H1 (cell line): Measurements from ENCODE around the gene RGS6. TPM values are rescaled to one million over a fixed set of nuclear protein-coding genes. Genes with fewer than 3 reads are reported as not detected.

Source experiments
- CTCF ChIA-PET: fragments of 300-600 bp; sonication (Branson Sonifier 250); formaldehyde crosslinking; loops from one replicate; lab custom pipeline; 2021; ENCODE audit not compliant: partially characterized antibody; lab: Charles Lee
- POLR2A ChIA-PET: fragments of 300-600 bp; sonication (Branson Sonifier 250); formaldehyde crosslinking; loops from one replicate; lab custom pipeline; 2021; ENCODE audit warnings: inconsistent platforms; ENCODE audit not compliant: partially characterized antibody; lab: Charles Lee
- DNase-seq, 2 experiments: peaks; one replicate each; pipeline versions ENCODE4 v3.0.0 to v3.0.0-alpha.2; 2010 to 2022; ENCODE audit warnings: low spot score in 2 of 2, low read depth in 1 of 2, mixed read lengths in 1 of 2
- FAIRE-seq: peaks from 2 replicates; lab custom pipeline; 2011; peaks lifted over from hg19 to GRCh38; lab: Jason Lieb, UNC
- H2AFZ ChIP-seq: 2 replicates; pipeline ENCODE4 v1.8.1; 2012; ENCODE audit warnings: low read length, inconsistent platforms
- H2AK5ac ChIP-seq: 2 replicates; pipeline ENCODE4 v1.6.1; 2013; ENCODE audit warnings: low read depth, low read length
- H2BK120ac ChIP-seq: replicated peaks from 2 replicates; pipeline ENCODE3; 2013; ENCODE audit warnings: low read depth, low read length, inconsistent platforms
- H2BK12ac ChIP-seq: 2 replicates; pipeline ENCODE4 v1.6.1; 2013; ENCODE audit warnings: low read depth, low read length
- H2BK15ac ChIP-seq: 2 replicates; pipeline ENCODE4 v1.6.1; 2013; ENCODE audit warnings: low read length
- H2BK20ac ChIP-seq: 2 replicates; pipeline ENCODE4 v1.6.1; 2013; ENCODE audit warnings: low read length
- H2BK5ac ChIP-seq: 2 replicates; pipeline ENCODE4 v1.6.1; 2013; ENCODE audit warnings: low read depth, low read length
- H3K14ac ChIP-seq: 2 replicates; pipeline ENCODE4 v1.6.1; 2013; ENCODE audit warnings: inconsistent platforms; ENCODE audit not compliant: insufficient read length
- H3K18ac ChIP-seq: 2 replicates; pipeline ENCODE4 v1.6.1; 2013; ENCODE audit warnings: low read length; ENCODE audit errors: extremely low read depth
- H3K23ac ChIP-seq: 2 replicates; pipeline ENCODE4 v1.6.1; 2013; ENCODE audit warnings: inconsistent platforms; ENCODE audit not compliant: insufficient read length
- H3K23me2 ChIP-seq: 2 replicates; pipeline ENCODE4 v1.6.1; 2013; ENCODE audit warnings: low read depth, low read length
- H3K27ac ChIP-seq: 2 replicates; pipeline ENCODE4 v1.6.1; 2011; ENCODE audit warnings: low read depth, low read length, inconsistent platforms
- H3K27me3 ChIP-seq, 4 experiments: replicated peaks in 1 of 4; 1 replicate in 1 of 4; 2 replicates in 3 of 4; pipeline versions ENCODE4 v1.6.1 to v1.8.1; 2011 to 2013; ENCODE audit warnings: low read length in 3 of 4, mild to moderate bottlenecking in 3 of 4, inconsistent platforms in 2 of 4, mixed read lengths in 2 of 4, moderate library complexity in 1 of 4; ENCODE audit not compliant: control insufficient read depth in 3 of 4, insufficient read depth in 3 of 4; ENCODE audit errors: extremely low read depth in 1 of 4
- H3K36me3 ChIP-seq, 4 experiments: 2 replicates each; pipeline versions ENCODE4 v1.6.1 to v1.8.1; 2011 to 2013; ENCODE audit warnings: mild to moderate bottlenecking in 4 of 4, low read length in 3 of 4, moderate library complexity in 2 of 4, control low read depth in 1 of 4, inconsistent platforms in 1 of 4; ENCODE audit not compliant: insufficient read depth in 4 of 4, control insufficient read depth in 2 of 4
- H3K4ac ChIP-seq: replicated peaks from 2 replicates; pipeline ENCODE3; 2013; ENCODE audit warnings: low read length, low read depth, mixed read lengths, inconsistent platforms; ENCODE audit not compliant: insufficient read length
- H3K4me1 ChIP-seq, 4 experiments: replicated peaks in 1 of 4; 1 replicate in 1 of 4; 2 replicates in 3 of 4; pipeline versions ENCODE4 v1.6.1 to v1.8.1; 2011 to 2013; ENCODE audit warnings: low read length in 3 of 4, inconsistent platforms in 2 of 4, mixed read lengths in 1 of 4; ENCODE audit not compliant: insufficient read depth in 4 of 4, control insufficient read depth in 3 of 4
- H3K4me2 ChIP-seq, 2 experiments: 2 replicates each; pipeline versions ENCODE4 v1.6.1 to v1.8.1; 2011 to 2013; ENCODE audit warnings: low read depth in 2 of 2, low read length in 2 of 2, control low read depth in 1 of 2, inconsistent platforms in 1 of 2, mild to moderate bottlenecking in 1 of 2; ENCODE audit not compliant: insufficient read depth in 1 of 2
- H3K4me3 ChIP-seq, 4 experiments: fragments of 200-600, 300-600 bp in 1 of 4; sonication (generic), shearing (Covaris generic), sonication (Bioruptor Twin) in 1 of 4; 2 replicates each; pipeline versions ENCODE4 v1.5.1 to v1.8.1; 2011 to 2016; ENCODE audit warnings: low read length in 4 of 4, low read depth in 3 of 4, control low read depth in 2 of 4, inconsistent platforms in 2 of 4, mild to moderate bottlenecking in 2 of 4, mixed read lengths in 1 of 4, moderate library complexity in 1 of 4; ENCODE audit not compliant: insufficient read depth in 2 of 4; ENCODE audit errors: extremely low read depth in 1 of 4
- H3K56ac ChIP-seq: replicated peaks from 2 replicates; pipeline ENCODE3; 2013; ENCODE audit warnings: low read depth, mild to moderate bottlenecking, mixed read lengths, low read length, inconsistent platforms; ENCODE audit not compliant: insufficient read length
- H3K79me1 ChIP-seq: 2 replicates; pipeline ENCODE4 v1.6.1; 2013; ENCODE audit warnings: low read depth, low read length, control low read depth
- H3K79me2 ChIP-seq, 2 experiments: 2 replicates each; pipeline versions ENCODE4 v1.6.1 to v1.8.1; 2012 to 2013; ENCODE audit warnings: low read length in 2 of 2, mild to moderate bottlenecking in 2 of 2, inconsistent platforms in 1 of 2; ENCODE audit not compliant: insufficient read depth in 2 of 2, control insufficient read depth in 1 of 2
- H3K9ac ChIP-seq, 4 experiments: replicated peaks in 1 of 4; 1 replicate in 1 of 4; 2 replicates in 3 of 4; pipeline versions ENCODE4 v1.6.1 to v1.8.1; 2011 to 2013; ENCODE audit warnings: low read depth in 3 of 4, low read length in 3 of 4, control low read depth in 2 of 4, mild to moderate bottlenecking in 2 of 4, moderate library complexity in 2 of 4, inconsistent platforms in 1 of 4; ENCODE audit errors: extremely low read depth in 1 of 4
- H3K9me3 ChIP-seq, 2 experiments: 2 replicates each; pipeline versions ENCODE4 v1.6.1 to v1.8.1; 2012 to 2013; ENCODE audit warnings: mild to moderate bottlenecking in 2 of 2, moderate library complexity in 2 of 2, control low read depth in 1 of 2, inconsistent platforms in 1 of 2, low read depth in 1 of 2, low read length in 1 of 2, mixed read lengths in 1 of 2; ENCODE audit not compliant: insufficient read depth in 2 of 2
- H4K20me1 ChIP-seq, 2 experiments: replicated peaks in 1 of 2; 2 replicates each; pipeline versions ENCODE3 to v1.8.1; 2011 to 2013; ENCODE audit warnings: inconsistent platforms in 2 of 2, low read length in 2 of 2, mild to moderate bottlenecking in 1 of 2; ENCODE audit not compliant: insufficient read depth in 2 of 2, control insufficient read depth in 1 of 2
- H4K5ac ChIP-seq: 2 replicates; pipeline ENCODE4 v1.6.1; 2013; ENCODE audit warnings: low read length, low read depth, mixed read lengths, inconsistent platforms; ENCODE audit not compliant: insufficient read length
- H4K8ac ChIP-seq: 2 replicates; pipeline ENCODE4 v1.8.0; 2013; ENCODE audit warnings: mild to moderate bottlenecking, moderate library complexity, low read length, inconsistent platforms; ENCODE audit not compliant: insufficient read depth; ENCODE audit errors: extremely low read depth
- H4K91ac ChIP-seq: replicated peaks from 2 replicates; pipeline ENCODE3; 2013; ENCODE audit warnings: low read length, mixed read lengths, inconsistent platforms; ENCODE audit not compliant: insufficient read length
- ASH2L ChIP-seq: fragments of 200-600, 300-600 bp; sonication (generic); IDR thresholded peaks from one replicate; pipeline ENCODE4 v1.7.1; 2017; ENCODE audit warnings: low read length
- CBX8 ChIP-seq: fragments of 300-800, 300-1000 bp; sonication (generic); IDR thresholded peaks from 2 replicates; pipeline ENCODE4 v1.7.1; 2016; ENCODE audit warnings: low read depth, low read length, borderline replicate concordance
- KDM5A ChIP-seq: fragments of 200-600 bp; IDR thresholded peaks from 2 replicates; pipeline ENCODE4 v1.7.1; 2012; ENCODE audit warnings: mild to moderate bottlenecking, low read length, inconsistent platforms, mixed read lengths
- RBBP5 ChIP-seq: IDR thresholded peaks from 2 replicates; pipeline ENCODE4 v1.7.1; 2012; ENCODE audit warnings: low read depth, mild to moderate bottlenecking, inconsistent platforms, low read length, moderate library complexity, borderline replicate concordance
- SIN3A ChIP-seq, 2 experiments: IDR thresholded peaks in 1 of 2; conservative IDR thresholded peaks in 1 of 2; 2 replicates each; pipeline ENCODE4 v1.6.1; 2011 to 2012; ENCODE audit warnings: low read length in 2 of 2, improper control_type of control experiment in 1 of 2, low read depth in 1 of 2, mild to moderate bottlenecking in 1 of 2
- SP1 ChIP-seq: IDR thresholded peaks from 2 replicates; pipeline ENCODE4 v1.6.1; 2011; ENCODE audit warnings: low read depth, low read length
- SRF ChIP-seq: IDR thresholded peaks from 2 replicates; pipeline ENCODE4 v1.6.1; 2011; ENCODE audit warnings: mild to moderate bottlenecking, low read depth, low read length, moderate library complexity
- TAF1 ChIP-seq: IDR thresholded peaks from 2 replicates; pipeline ENCODE4 v1.6.1; 2011; ENCODE audit warnings: mild to moderate bottlenecking, low read depth, low read length
- WGBS, 2 experiments: shearing (Covaris generic) in 1 of 2; methylation state at CpG; one replicate each; pipeline versions ENCODE4 v1.1.6 to v1.1.7; 2013 to 2015; ENCODE audit warnings: low lambda C conversion rate in 2 of 2, mixed read lengths in 2 of 2, inconsistent platforms in 1 of 2, low coverage in 1 of 2, missing lambda C conversion rate in 1 of 2; ENCODE audit not compliant: insufficient replicate concordance in 2 of 2, insufficient coverage in 1 of 2, insufficient read length in 1 of 2; ENCODE audit errors: extremely low coverage in 1 of 2, missing lambda C conversion rate in 1 of 2; 5-methylcytosine and 5-hydroxymethylcytosine counted together
- polyA plus RNA-seq, 7 experiments: library from polyadenylated mRNA; depleted of rRNA in 3 of 7; stranded (reverse) in 5 of 7; unstranded in 2 of 7; fragments of >200 nt in 5 of 7; fragments of 200-250 nt in 2 of 7; gene quantifications; 1 replicate in 5 of 7; 2 replicates in 1 of 7; 4 replicates in 1 of 7; pipeline versions ENCODE4 v1.2.1 to v1.2.3, GENCODE V29; 2011 to 2013; ENCODE audit warnings: missing spikeins in 2 of 7, mixed read lengths in 2 of 7
- total RNA-seq: library from RNA; stranded (reverse); fragmentation: NEBNext Ultra II Directional; extraction: Animal tissue kit (Norgen Biotek cat#: 25700); gene quantifications from 2 replicates; pipeline ENCODE4 v1.2.1, GENCODE V29; 2021
- TF ChIP-seq, protein P1 (sequence below): IDR thresholded peaks from 2 replicates; pipeline ENCODE4 v1.6.1; 2012; ENCODE audit warnings: inconsistent platforms

The RGS6 gene
- total and polyA plus RNA-seq, 2 of the 8 experiments (the other 6 are each of a cell fraction or from before 2014, with no cell fraction given), result 0.26 to 1.1 TPM

DNA sequence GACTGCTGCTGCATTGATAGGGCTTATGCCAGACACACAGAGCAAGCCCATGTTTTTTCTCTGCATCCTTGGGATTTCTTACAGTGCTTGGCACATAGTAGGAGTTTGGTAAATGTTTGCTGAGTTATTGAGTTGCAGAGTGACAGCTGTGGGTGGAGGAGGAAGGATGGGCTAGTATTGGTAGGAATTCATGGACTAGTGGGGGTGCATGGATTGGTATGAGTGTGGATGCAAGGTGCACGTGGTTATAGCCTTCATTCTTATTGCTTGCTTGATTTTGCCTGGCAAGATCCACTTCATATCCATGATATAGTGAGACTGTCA is 11.4 kb downstream of the RGS6 start:
- Histone ChIP-seq H2AK5ac (no peak overlapping the region), H4K8ac (no peak overlapping the region), H3K9ac (no peak overlapping the region), H3K23me2 (no peaks in the 10 kb centered on the region), H3K27ac (no peak overlapping the region), H3K56ac (no peak overlapping the region), H4K20me1 (no peaks in the 10 kb centered on the region), H2BK12ac (no peak overlapping the region), H2BK120ac (no peak overlapping the region), H3K4me3 (no peak overlapping the region), H3K79me1 (no peaks in the 10 kb centered on the region), H2BK20ac (no peak overlapping the region), H3K79me2 (no peaks in the 10 kb centered on the region), H3K18ac (no peak overlapping the region), H3K36me3 (no peaks in the 10 kb centered on the region), H3K9me3 (peaks cover 6 to 7% of the 10 kb centered on the region in 2 experiments; a peak in 1 of 4 replicates), H3K23ac (no peak overlapping the region), H3K4me2 (no peak overlapping the region), H3K27me3 (no peaks in the 10 kb centered on the region), H4K5ac (no peak overlapping the region), H3K4me1 (no peaks in the 10 kb centered on the region), H2AFZ (0 out of 2 replicates have a peak overlapping the region, but pooled peaks have one; percentile 15), H2BK15ac (no peak overlapping the region), H3K4ac (no peak overlapping the region), H2BK5ac (no peak overlapping the region), H3K14ac (no peak overlapping the region), H4K91ac (no peak overlapping the region)
- CTCF ChIA-PET, result no interaction called here
- TF ChIP-seq SIN3A (conservative IDR thresholded peaks at IDR 0.05 in 1 of 2, IDR thresholded peaks at IDR 0.05 in 1 of 2; ENCODE audit: low read depth in 1 of 2, low read length in 2 of 2) (no peak), CBX8 (no peak), TAF1 (no peak), SRF (no peak), ASH2L (no peak), SP1 (no peak), RBBP5 (no peak), KDM5A (no peak)
- TF ChIP-seq, protein P1, sequence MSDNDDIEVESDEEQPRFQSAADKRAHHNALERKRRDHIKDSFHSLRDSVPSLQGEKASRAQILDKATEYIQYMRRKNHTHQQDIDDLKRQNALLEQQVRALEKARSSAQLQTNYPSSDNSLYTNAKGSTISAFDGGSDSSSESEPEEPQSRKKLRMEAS, result no peak
- POLR2A ChIA-PET, result no interaction called here
- DNase-seq (no peak), FAIRE-seq (no peak)
- WGBS, 2 experiments, result 87% methylated on average over 1 of the region's 1 CpG; no CpG with 5 or more reads in 1 of the 2 experiments
